Left colon (tissue), 2 donors: ENCODE data around the gene SEMA3B. TPM values are rescaled to one million over a fixed set of nuclear protein-coding genes. Genes with fewer than 3 reads are reported as not detected.
"Not testable (repeated sequence)": the region's sequence is repeated elsewhere in the genome, so short reads cannot be mapped to it uniquely, and the experiment has no call there.

Source experiments
- ATAC-seq: fragments of 200-7000 bp; cut with Tn5 transposase; one replicate; pipeline ENCODE4 v1.9.1; 2020; ENCODE audit warnings: mild to moderate bottlenecking, moderate library complexity
- DNase-seq, 2 donors: peaks; one replicate each; pipeline ENCODE4 v3.0.0-alpha.2; 2020
- intact Hi-C, 2 donors: fragments of 100-400 bp; cut with DNase I in 1 of 2; cut with micrococcal nuclease in 1 of 2; formaldehyde crosslinking; loops; one replicate each; pipeline versions ENCODE4 v1.11.2 to v1.14.0; 2022; cut with DNase I, micrococcal nuclease
- total RNA-seq, 2 donors: library from RNA; stranded (reverse); fragmentation: NEBNext Ultra II Directional; extraction: Animal tissue kit (Norgen Biotek cat#: 25700); gene quantifications; one replicate each; pipeline ENCODE4 v1.2.1, GENCODE V29; 2021
- donor health status: DM: no; HTN: no; CAD: no.
- donor health status: DM: yes; HTN: yes; CAD: no.

The SEMA3B gene
- total RNA-seq, 2 donors from 2014 or later, result 56.8 to 116 TPM

- DNase-seq, result peak; percentile 75 to 84
- peak; percentile 55 for ATAC-seq
- intact Hi-C loops, result no loop called here
Measured at GRCh38 chr3:50267280-50267913, 1.6 kb upstream of the SEMA3B start.

GRCh38 chr3:50268276-50268675 lies 671 bp upstream of the SEMA3B start:
- DNase-seq (no peak), ATAC-seq (no peak)

GRCh38 chr3:50269460-50269859 lies 513 bp downstream of the SEMA3B start:
- intact Hi-C loops, result no loop called here
- ATAC-seq (no peak), DNase-seq (no peak)

More at GRCh38 chr3:50268276-50268675, 671 bp upstream of the SEMA3B start:
- intact Hi-C loops, result no loop called here

GRCh38 chr3:50269977-50270413 lies 1.0 kb downstream of the SEMA3B start:
- ATAC-seq (no peak), DNase-seq (no peak)
- intact Hi-C loops, result loop anchor here (5.0 to 10.0 kb wide), 2 partner anchors 75 to 78 kb away; partner anchors contain the start of gene GNAT1 (in 2 of the 2)

- ATAC-seq (no peak), DNase-seq (no peak)
- intact Hi-C loops, result loop anchor here (5.0 to 10.0 kb wide), 2 partner anchors 76 to 78 kb away; partner anchors contain the start of gene GNAT1 (in 2 of the 2)
Measured at GRCh38 chr3:50270422-50271224, 1.7 kb downstream of the SEMA3B start.

GRCh38 chr3:50271314-50271936 lies 2.5 kb downstream of the SEMA3B start:
- DNase-seq (no peak), ATAC-seq (peak; percentile 9)
- intact Hi-C loops, result loop anchor here (5.0 to 10.0 kb wide), 2 partner anchors 77 to 79 kb away; partner anchors contain the start of gene GNAT1 (in 2 of the 2)

GRCh38 chr3:50272538-50272910 lies 3.6 kb downstream of the SEMA3B start:
- intact Hi-C loops, result loop anchor here (2.0 to 10.0 kb wide), 3 partner anchors 46 to 80 kb away; partner anchors contain the start of gene GNAT1 (in 2 of the 2)
- ATAC-seq, DNase-seq: not testable (repeated sequence)

GRCh38 chr3:50272911-50273688 lies 4.2 kb downstream of the SEMA3B start:
- peak; percentile 73 to 90 for DNase-seq
- intact Hi-C loops, result loop anchor here (2.0 to 10.0 kb wide), 3 partner anchors 46 to 81 kb away; partner anchors contain the start of gene GNAT1 (in 2 of the 2)
- ATAC-seq, result peak; percentile 43

GRCh38 chr3:50273689-50274065 lies 4.7 kb downstream of the SEMA3B start:
- intact Hi-C loops, result loop anchor here (2.0 to 10.0 kb wide), 3 partner anchors 47 to 81 kb away; partner anchors contain the start of gene GNAT1 (in 2 of the 2)
- DNase-seq (no peak), ATAC-seq (no peak)

- intact Hi-C loops, result loop anchor here (5.0 to 10.0 kb wide), 2 partner anchors 80 to 82 kb away; partner anchors contain the start of gene GNAT1 (in 2 of the 2)
- peak; percentile 68 to 77 for DNase-seq
- peak; percentile 43 for ATAC-seq
Measured at GRCh38 chr3:50274371-50275104, 5.6 kb downstream of the SEMA3B start.

GRCh38 chr3:50275141-50275995 lies 6.4 kb downstream of the SEMA3B start:
- ATAC-seq (no peak), DNase-seq (peak in 1 of 2 donors; percentile 13)
- intact Hi-C loops, result loop anchor here in 1 of 2 donors (10.0 kb wide), 1 partner anchor 81 kb away; the partner anchor contains the start of gene GNAT1

- no peak for ATAC-seq
- intact Hi-C loops, result loop anchor here in 1 of 2 donors (10.0 kb wide), 1 partner anchor 81 kb away; the partner anchor contains the start of gene GNAT1
- DNase-seq, result peak in 1 of 2 donors; percentile 13
Measured at GRCh38 chr3:50275996-50276761, 7.2 kb downstream of the SEMA3B start.

GRCh38 chr3:50276762-50277101 lies 7.8 kb downstream of the SEMA3B start:
- DNase-seq (peak in 1 of 2 donors; percentile 11), ATAC-seq (no peak)
- intact Hi-C loops, result loop anchor here in 1 of 2 donors (10.0 kb wide), 1 partner anchor 82 kb away; the partner anchor contains the start of gene GNAT1

GRCh38 chr3:50278123-50278879 lies 9.4 kb downstream of the SEMA3B start:
- ATAC-seq, result peak; percentile 1
- intact Hi-C loops, result loop anchor here in 1 of 2 donors (10.0 kb wide), 1 partner anchor 84 kb away; the partner anchor contains the start of gene GNAT1
- DNase-seq, result no peak

- DNase-seq, result no peak
- intact Hi-C loops, result loop anchor here in 1 of 2 donors (10.0 kb wide), 1 partner anchor 84 kb away; the partner anchor contains the start of gene GNAT1
- peak; percentile 5 for ATAC-seq
Measured at GRCh38 chr3:50278880-50279224, 9.9 kb downstream of the SEMA3B start, which contains the start of gene LSMEM2. TSS of gene LSMEM2 (plus strand) at chr3:50279087. CDS start at chr3:50279114, 27 bp downstream.
